Progenitor cell of endocrine pancreas (in vitro differentiated cells): Measurements from ENCODE around the gene SLK. TPM values are rescaled to one million over a fixed set of nuclear protein-coding genes. Genes with fewer than 3 reads are reported as not detected.

Experiments used
- DNase-seq: peaks from one replicate; pipeline ENCODE4 v3.0.0; 2021; ENCODE audit warnings: low spot score; ENCODE audit not compliant: unreplicated experiment
- H3K27ac Mint-ChIP-seq: 2 replicates; pipeline ENCODE4 v1.8.0; 2021; ENCODE audit warnings: mild to moderate bottlenecking, moderate library complexity, mixed read lengths
- H3K27me3 Mint-ChIP-seq: 2 replicates; pipeline ENCODE4 v1.8.0; 2021; ENCODE audit warnings: mixed read lengths
- H3K36me3 Mint-ChIP-seq: 2 replicates; pipeline ENCODE4 v1.8.0; 2022; ENCODE audit warnings: mixed read lengths; ENCODE audit not compliant: insufficient read depth
- H3K4me1 Mint-ChIP-seq: 2 replicates; pipeline ENCODE4 v1.8.0; 2021; ENCODE audit warnings: low read depth, mixed read lengths
- H3K4me3 Mint-ChIP-seq: 2 replicates; pipeline ENCODE4 v1.8.0; 2021; ENCODE audit warnings: low read depth, mild to moderate bottlenecking, moderate library complexity, mixed read lengths
- H3K9me3 Mint-ChIP-seq: 2 replicates; pipeline ENCODE4 v1.8.0; 2021; ENCODE audit warnings: low read depth, mixed read lengths
- CTCF ChIP-seq: fragments of 200-600 bp; sonication (generic); IDR thresholded peaks from one replicate; pipeline ENCODE4 v1.5.0; 2021; ENCODE audit warnings: antibody characterized with exemption, mild to moderate bottlenecking; ENCODE audit not compliant: unreplicated experiment
- total RNA-seq: library from RNA; stranded (reverse); gene quantifications from 2 replicates; pipeline ENCODE4 v1.2.1, GENCODE V29; 2021

SLK gene
- total RNA-seq, 1 donor from 2014 or later, result 29.8 TPM

- H3K27me3 Mint-ChIP-seq, result no peaks in the 10 kb centered on the region
- peak overlapping the region; percentile 73 for H3K27ac Mint-ChIP-seq
- no peaks in the 10 kb centered on the region for H3K4me1 Mint-ChIP-seq
- H3K9me3 Mint-ChIP-seq, result no peaks in the 10 kb centered on the region
- TF ChIP-seq CTCF, result no peak
- peaks cover 4% of the 10 kb centered on the region for H3K36me3 Mint-ChIP-seq
- H3K4me3 Mint-ChIP-seq, result no peak overlapping the region
- DNase-seq, result no peak
Measured at GRCh38 chr10:104033966-104034365, 67.0 kb downstream of the SLK start.

- DNase-seq, result no peak
- no peaks in the 10 kb centered on the region for H3K27me3 Mint-ChIP-seq
- no peaks in the 10 kb centered on the region for H3K9me3 Mint-ChIP-seq
- H3K4me1 Mint-ChIP-seq, result no peaks in the 10 kb centered on the region
- H3K4me3 Mint-ChIP-seq, result no peak overlapping the region
- H3K27ac Mint-ChIP-seq, result no peak overlapping the region
- TF ChIP-seq CTCF, result no peak
- H3K36me3 Mint-ChIP-seq, result peaks cover 3% of the 10 kb centered on the region
Measured at GRCh38 chr10:104034401-104035193, 67.7 kb downstream of the SLK start.

DNA sequence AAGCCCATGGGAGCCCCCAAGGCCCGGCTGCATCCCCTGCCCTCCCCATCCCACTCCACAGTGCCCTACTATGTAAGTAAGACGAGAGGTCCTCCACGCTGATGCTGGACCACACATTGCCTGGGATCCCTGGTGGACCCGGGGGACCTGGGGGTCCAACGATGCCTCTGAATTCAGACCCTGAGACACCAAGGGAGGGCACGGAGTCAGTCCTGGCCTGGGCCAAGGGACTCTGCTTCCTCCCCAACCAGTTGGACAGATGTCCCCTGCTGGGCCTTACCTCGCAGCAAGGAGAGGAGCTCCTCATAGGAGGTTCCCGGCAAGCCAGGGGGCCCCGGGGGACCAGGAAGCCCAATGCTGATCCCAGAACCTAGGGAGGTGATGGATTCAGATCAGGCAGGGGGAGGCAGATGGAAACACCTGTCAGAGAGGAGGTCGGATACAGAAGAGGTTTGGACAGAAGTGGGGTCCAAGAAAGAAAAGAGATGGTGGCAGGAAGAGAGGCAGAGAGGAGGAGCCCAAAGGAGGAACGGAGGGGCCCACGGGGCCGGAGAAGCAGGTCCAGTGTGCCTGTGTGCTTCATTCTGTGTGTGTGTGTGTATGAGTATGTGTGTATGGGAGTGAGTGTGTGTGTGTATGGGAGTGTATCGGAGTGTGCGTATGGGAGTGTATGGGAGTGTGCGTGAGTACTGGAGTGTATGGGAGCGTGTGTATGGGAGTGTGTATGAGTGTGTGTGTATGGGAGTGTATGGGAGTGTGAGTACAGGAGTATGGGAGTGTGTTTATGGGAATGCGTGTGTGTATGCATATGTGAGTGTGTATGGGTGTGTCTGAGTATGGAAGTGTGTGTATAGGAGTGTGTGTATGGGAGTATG lies 68.5 kb downstream of the SLK start:
- Mint-ChIP-seq H3K9me3 (no peaks in the 10 kb centered on the region), H3K36me3 (peaks cover 3% of the 10 kb centered on the region), H3K27me3 (no peaks in the 10 kb centered on the region), H3K4me1 (no peaks in the 10 kb centered on the region), H3K27ac (no peak overlapping the region), H3K4me3 (no peak overlapping the region)
- no peak for TF ChIP-seq CTCF
- DNase-seq, result no peak

DNA sequence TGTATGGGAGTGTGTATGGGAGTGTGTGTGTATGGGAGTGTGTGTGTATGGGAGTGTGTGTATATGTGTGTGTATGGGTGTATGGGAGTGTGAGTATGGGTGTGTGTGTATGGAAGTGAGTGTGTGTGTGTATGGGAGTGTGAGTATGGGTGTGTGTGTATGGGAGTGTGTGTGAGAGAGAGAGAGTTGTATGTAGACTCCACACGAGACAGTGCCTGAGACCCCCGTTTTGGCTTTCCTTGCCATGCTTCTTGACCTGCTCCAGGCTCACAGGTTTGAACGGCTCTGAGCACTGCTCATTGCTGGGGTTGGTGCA lies 69.1 kb downstream of the SLK start:
- H3K9me3 Mint-ChIP-seq, result no peaks in the 10 kb centered on the region
- H3K4me1 Mint-ChIP-seq, result no peaks in the 10 kb centered on the region
- no peak for TF ChIP-seq CTCF
- no peak for DNase-seq
- H3K36me3 Mint-ChIP-seq, result peaks cover 3% of the 10 kb centered on the region
- no peak overlapping the region for H3K4me3 Mint-ChIP-seq
- H3K27me3 Mint-ChIP-seq, result no peaks in the 10 kb centered on the region
- H3K27ac Mint-ChIP-seq, result no peak overlapping the region

DNA sequence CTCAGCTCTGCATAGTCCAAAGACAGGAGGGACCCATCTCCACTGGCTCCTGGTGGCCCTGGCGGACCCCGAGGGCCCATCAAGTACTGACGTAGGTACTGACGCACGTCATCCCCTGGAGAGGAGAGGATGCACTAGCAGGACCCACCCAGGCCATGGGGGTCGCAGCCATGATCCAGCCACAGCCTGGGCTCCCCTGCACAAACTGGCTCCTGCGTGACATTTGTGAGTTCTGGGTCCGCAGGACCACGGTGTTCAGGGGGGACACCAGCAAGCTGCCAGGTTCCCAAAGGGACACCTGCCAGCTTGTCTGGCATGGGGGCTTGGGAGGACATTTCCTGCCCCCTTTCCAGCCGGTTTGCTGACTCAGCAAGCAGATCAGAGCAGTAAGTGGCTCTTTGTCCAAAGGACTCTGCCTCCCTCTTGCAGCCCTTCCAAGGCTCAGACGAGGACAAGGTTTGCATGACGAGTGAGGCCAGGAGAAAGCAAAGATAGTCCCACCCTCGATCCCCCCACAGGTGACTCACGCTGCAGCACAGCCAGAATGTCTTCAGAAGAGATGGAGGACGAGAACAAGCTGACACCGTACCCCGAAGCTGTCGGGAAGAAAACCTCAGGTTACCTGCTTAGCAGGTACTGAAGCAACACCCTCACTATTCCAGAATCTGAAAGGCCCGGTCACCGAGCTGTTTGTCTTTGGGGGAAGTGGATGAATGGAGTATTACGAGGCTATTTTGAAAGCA lies 69.7 kb downstream of the SLK start:
- no peak for DNase-seq
- Mint-ChIP-seq H3K27me3 (no peaks in the 10 kb centered on the region), H3K27ac (no peak overlapping the region), H3K4me1 (no peaks in the 10 kb centered on the region), H3K36me3 (peaks cover 1% of the 10 kb centered on the region), H3K4me3 (no peak overlapping the region), H3K9me3 (no peaks in the 10 kb centered on the region)
- TF ChIP-seq CTCF, result no peak
